GM19043 (cell line): ENCODE data around the gene MAPKAPK3.

Source experiments
- ATAC-seq: cut with Tn5 transposase; IDR thresholded peaks from one replicate; pipeline ENCODE4 v1.9.1; 2021; ENCODE audit warnings: low read depth; ENCODE audit not compliant: unreplicated experiment

The MAPKAPK3 gene

GRCh38 chr3:50607271-50608091 is 9.5 kb upstream of the MAPKAPK3 start:
- ATAC-seq, result no peak

- no peak for ATAC-seq
Measured at GRCh38 chr3:50608278-50608677, 8.7 kb upstream of the MAPKAPK3 start.

GRCh38 chr3:50609071-50609762 is 7.7 kb upstream of the MAPKAPK3 start:
- ATAC-seq, result no peak

DNA sequence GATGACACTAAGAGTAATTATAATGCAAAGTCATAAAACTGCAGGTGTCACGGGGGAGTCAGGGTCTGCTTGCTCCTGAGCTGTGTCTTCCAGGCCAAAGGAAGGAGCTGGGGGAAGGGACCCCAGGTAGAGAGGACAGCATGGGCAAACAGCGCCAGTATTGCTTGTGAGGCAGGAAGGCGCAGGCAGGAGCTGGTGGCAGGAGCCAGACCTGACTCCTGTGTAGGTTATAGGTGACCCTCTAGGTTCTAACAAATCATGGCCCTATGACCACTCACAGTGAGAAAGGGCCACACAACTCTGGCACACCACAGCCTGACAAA is 7.2 kb upstream of the MAPKAPK3 start:
- no peak for ATAC-seq

- ATAC-seq, result no peak
Measured at GRCh38 chr3:50610181-50610971, 6.6 kb upstream of the MAPKAPK3 start.

GRCh38 chr3:50610992-50611463 is 5.9 kb upstream of the MAPKAPK3 start:
- ATAC-seq, result no peak

- ATAC-seq, result peak; percentile 69
Measured at GRCh38 chr3:50611464-50612233, 5.3 kb upstream of the MAPKAPK3 start, which contains the start of gene CISH. Gene CISH (minus strand): TSS chr3:50611774. CDS start chr3:50611650, 124 bp downstream.

DNA sequence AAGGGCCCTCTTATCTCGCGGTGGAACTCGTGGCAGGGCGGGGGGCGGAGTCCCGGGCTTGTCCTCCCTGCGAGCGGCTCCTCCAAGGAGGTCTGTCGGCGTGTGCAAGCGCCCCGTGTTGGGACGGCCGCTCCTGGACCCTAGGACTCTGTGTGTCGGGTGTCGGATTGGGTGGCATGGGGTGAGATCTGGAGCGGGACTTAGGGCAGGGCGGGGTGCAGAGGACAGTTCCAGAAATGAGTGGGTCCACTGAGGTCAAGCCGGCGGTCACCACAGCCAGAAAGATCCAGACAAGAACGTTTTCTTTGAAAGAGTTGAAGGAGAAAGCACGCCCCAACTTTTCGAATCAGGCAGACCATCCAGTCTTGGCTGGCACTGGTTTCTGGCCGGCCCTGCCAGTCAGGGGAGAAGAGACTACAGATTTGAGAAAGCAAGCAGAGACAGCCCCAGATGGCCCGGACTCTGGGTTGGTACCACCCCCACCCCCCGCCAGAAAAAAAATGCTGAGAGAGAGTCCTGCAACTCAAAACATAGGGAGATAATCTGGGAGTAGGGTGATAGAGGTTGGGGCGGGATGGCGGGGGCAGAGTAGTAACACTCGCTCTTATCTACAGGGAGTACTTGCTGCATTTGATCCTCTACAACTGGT is 4.6 kb upstream of the MAPKAPK3 start:
- ATAC-seq, result peak; percentile 5

GRCh38 chr3:50612970-50613846 is 3.7 kb upstream of the MAPKAPK3 start:
- ATAC-seq, result no peak

DNA sequence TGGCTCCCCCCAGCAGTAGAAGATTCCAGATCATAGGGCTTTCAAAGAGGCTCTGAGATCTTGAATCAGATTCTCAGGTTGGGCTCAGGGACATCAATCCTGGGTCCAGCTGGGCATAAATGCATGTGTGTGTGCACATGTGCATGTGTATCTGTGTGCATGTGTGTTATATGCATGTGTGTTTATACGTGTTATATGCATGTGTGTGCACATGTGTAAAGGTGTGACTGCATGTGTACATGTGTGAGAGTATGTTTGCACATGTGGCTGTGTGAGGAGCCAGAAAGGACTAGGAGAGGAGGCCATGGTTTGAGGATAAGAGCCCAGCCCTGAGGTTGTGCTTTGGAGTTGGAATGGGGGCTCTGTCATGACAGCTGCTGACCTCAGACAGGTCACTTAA is 1.8 kb upstream of the MAPKAPK3 start:
- ATAC-seq, result no peak

- no peak for ATAC-seq
Measured at GRCh38 chr3:50616003-50616769, 765 bp upstream of the MAPKAPK3 start.

DNA sequence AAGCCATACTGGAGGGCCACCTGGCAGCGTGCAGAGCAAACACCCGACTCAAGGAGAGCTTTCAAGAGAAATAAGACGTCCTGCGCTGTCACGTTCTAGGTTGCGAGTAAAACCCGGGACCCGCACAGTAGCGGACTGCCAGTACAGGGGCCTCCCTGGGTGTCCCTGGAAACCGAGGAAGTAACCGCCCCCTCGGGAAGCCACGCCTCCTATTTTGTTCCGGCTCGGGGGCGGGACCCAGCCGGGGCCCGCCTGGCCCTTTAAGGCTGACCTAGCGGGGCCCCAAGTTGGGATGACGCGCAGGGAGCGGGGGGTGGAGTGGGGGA is 218 bp upstream of the MAPKAPK3 start:
- ATAC-seq, result peak; percentile 60

GRCh38 chr3:50617911-50618481 is 1.0 kb downstream of the MAPKAPK3 start:
- no peak for ATAC-seq

DNA sequence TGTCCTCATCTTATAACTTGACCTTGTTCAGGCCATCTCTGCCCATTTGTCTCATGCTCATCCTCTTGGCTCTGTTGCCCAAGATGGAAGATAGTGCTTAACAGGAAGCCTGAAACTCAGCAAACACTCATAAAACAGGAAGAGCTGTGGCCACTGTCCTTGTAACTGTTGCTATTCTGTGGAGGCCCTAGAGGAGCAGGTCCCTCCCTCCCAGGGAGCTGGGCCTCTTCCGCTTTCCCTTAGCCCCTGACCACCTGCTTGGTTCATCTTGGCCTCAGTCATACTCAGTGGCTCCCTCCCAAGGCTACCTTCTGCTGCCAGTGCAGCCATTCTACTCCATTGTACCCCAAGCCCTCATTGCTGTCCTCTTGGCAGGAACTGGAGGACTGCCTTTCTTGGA is 3.5 kb downstream of the MAPKAPK3 start:
- ATAC-seq, result no peak

DNA sequence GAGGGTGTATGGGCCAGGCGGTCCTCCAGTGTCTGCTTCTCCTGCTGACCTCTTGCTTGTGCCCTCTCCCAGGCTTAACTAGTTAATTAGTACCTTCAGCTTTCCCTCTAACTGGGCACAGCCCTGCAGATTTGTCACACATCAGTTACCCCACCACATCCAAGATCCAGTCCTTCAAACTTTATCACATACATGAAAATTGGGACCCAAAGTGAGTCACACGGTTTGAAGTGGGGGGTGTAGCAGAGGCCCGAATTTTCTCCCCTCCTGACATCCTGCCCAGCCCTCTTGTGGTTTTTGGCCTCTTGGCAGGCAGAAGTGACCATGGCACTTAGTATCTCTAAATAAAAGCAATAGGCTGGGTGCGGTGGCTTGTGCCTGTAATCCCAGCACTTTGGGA is 3.9 kb downstream of the MAPKAPK3 start:
- no peak for ATAC-seq

GRCh38 chr3:50622881-50623280 is 5.9 kb downstream of the MAPKAPK3 start:
- no peak for ATAC-seq

DNA sequence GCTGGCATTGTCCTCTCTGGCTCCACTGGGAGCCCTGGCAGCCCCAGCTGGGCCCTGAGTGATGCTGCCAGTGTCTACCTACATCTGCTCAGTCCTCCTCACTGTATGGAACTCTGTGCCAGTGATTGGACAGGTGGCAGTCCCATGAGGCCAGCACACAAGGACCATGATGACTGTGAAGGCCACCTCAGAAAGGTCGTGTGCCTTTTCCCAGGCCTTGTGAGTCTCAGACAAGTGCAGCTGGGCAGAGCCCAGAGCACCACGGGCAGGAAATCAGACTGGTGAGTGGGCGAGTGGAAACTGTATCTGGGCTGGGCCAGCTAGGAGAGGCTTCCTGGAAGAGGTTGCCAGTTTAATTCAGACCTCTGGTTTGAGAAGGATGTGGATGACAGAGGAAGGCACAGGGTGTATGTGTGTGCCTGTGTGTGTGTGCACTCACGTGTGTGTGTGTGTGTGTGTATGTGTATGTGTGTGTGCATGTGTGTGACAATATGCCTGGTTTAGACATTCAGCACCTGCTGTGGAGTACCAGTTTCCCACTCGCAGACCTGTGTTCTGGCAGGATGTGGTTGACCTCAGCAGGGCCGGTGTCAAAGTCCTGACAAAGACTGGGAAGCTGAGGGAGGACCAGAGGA is 7.0 kb downstream of the MAPKAPK3 start:
- no peak for ATAC-seq

DNA sequence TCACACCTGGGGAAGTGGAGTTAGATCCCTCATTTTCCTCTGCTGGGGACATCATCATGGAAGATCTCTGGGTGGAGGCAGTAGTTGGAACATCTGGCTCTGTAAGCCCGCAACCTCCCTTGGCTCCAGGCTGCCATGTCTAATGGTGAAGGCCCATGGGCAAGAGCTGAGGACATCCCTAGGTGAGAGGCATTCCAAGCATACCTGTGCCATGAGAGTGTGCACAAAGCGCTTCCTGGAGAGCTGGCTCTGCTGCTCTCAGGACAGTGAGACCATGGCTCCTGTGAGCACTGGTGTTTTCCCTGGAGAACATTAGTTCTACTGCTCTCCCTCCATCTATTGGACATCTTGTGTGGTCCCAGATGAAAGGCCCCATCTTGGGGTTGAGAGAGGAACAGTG is 7.7 kb downstream of the MAPKAPK3 start:
- ATAC-seq, result no peak
